Activated T-helper 1 cell treated with anti-CD3 and anti-CD28 coated beads, Interleukin-12 subunit alpha, Interleukin-12 subunit beta, Interleukin-2, Interleukin-4 antibody, amounts not matched to agents 30 ng/mL and 10 ng/mL and 1 ng/mL, durations not matched to agents 14 hours and 24 hours and 36 hours (primary cell): ENCODE results near the gene RFC2. TPM values are rescaled to one million over a fixed set of nuclear protein-coding genes. Genes with fewer than 3 reads are reported as not detected.
A peak's percentile ranks its signal among the peaks of the same experiment; 100 is the strongest.
"Not testable (repeated sequence)": the region's sequence is repeated elsewhere in the genome, so short reads cannot be mapped to it uniquely, and the experiment has no call there.

ENCODE experiments used
- DNase-seq: peaks from one replicate; pipeline ENCODE4 v3.0.0; 2021; ENCODE audit warnings: low spot score
- H3K27ac Mint-ChIP-seq: one replicate; pipeline ENCODE4 v1.8.0; 2021; ENCODE audit warnings: mild to moderate bottlenecking, mixed read lengths
- H3K27me3 Mint-ChIP-seq: one replicate; pipeline ENCODE4 v1.8.0; 2022; ENCODE audit warnings: mild to moderate bottlenecking, moderate library complexity, mixed read lengths; ENCODE audit not compliant: insufficient read depth
- H3K36me3 Mint-ChIP-seq: one replicate; pipeline ENCODE4 v1.8.0; 2021; ENCODE audit warnings: low read depth, mixed read lengths
- H3K4me1 Mint-ChIP-seq: one replicate; pipeline ENCODE4 v1.8.0; 2021; ENCODE audit warnings: low read depth, mixed read lengths
- H3K4me3 Mint-ChIP-seq: one replicate; pipeline ENCODE4 v1.8.0; 2021; ENCODE audit warnings: mild to moderate bottlenecking, moderate library complexity, mixed read lengths
- H3K9me3 Mint-ChIP-seq: one replicate; pipeline ENCODE4 v1.8.0; 2021; ENCODE audit warnings: mixed read lengths
- intact Hi-C: fragments of 100-400 bp; cut with micrococcal nuclease; formaldehyde crosslinking; loops from one replicate; pipeline ENCODE4 v1.15.1; 2024
- total RNA-seq: library from RNA; stranded (reverse); gene quantifications from 2 replicates; pipeline ENCODE4 v1.2.3, GENCODE V29; 2022

The RFC2 gene
- total RNA-seq, 1 donor from 2014 or later = 89.1 TPM

GRCh38 chr7:74272305-74273038, 18.3 kb upstream of the RFC2 start:
- H3K4me1 Mint-ChIP-seq = peaks cover 12% of the 10 kb centered on the region
- no peak overlapping the region for H3K4me3 Mint-ChIP-seq
- H3K36me3 Mint-ChIP-seq = no peaks in the 10 kb centered on the region
- no peak for DNase-seq
- intact Hi-C loops = no loop called here
- H3K27me3 Mint-ChIP-seq = peaks cover 15% of the 10 kb centered on the region
- H3K27ac Mint-ChIP-seq = peak overlapping the region; percentile 63
- no peaks in the 10 kb centered on the region for H3K9me3 Mint-ChIP-seq

DNA sequence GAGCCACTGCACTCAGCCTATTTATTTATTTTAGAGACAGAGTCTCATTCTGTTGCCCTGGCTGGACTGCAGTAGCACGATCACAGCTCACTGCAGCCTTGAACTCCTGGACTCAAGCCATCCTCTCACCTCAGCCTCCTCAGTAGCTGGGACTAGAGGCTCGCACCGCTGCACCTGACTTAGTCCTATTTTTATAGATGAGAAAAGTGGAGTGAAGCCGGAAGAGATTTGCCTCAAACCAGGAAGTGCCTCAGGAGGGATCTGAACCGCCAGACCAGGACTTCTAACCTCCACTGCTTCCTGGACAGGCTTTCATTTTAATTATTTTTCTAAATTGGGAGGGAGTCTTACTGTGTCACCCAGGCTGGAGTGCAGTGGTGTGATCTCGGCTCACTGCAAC, 17.5 kb upstream of the RFC2 start:
- Mint-ChIP-seq H3K9me3 (no peaks in the 10 kb centered on the region), H3K4me1 (peaks cover 12% of the 10 kb centered on the region), H3K27me3 (peaks cover 15% of the 10 kb centered on the region), H3K36me3 (no peaks in the 10 kb centered on the region), H3K4me3 (peak overlapping the region; percentile 55), H3K27ac (no peak overlapping the region)
- DNase-seq = no peak
- intact Hi-C loops = no loop called here

DNA sequence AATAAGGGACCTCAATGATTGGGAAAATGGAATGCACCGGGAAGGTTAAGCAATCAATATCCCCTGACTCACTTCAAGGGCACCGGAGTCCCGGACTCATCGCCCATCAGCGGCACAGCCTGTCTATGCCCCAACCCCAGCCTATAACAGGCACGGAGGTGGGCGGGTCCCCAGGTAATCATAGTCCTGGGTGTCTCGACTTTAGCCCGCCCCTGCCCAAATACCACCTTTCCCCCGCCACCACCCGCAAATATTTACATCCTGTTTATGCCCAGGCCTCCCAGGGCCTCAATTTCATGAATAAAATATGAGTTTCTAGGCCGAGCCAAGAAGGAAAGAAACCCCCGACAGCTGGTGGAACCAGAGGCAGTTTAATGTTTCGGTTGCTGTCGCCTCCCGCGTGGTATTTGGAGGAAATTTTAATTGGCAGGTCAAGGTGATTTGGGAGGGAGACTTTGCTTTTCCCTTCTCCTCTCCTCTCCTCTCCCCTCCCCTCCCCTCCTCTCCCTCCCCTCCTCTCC, 15.6 kb upstream of the RFC2 start:
- H3K4me3 Mint-ChIP-seq = peak overlapping the region; percentile 79
- H3K9me3 Mint-ChIP-seq = no peaks in the 10 kb centered on the region
- peaks cover 19% of the 10 kb centered on the region for H3K27me3 Mint-ChIP-seq
- H3K36me3 Mint-ChIP-seq = no peaks in the 10 kb centered on the region
- peaks cover 12% of the 10 kb centered on the region for H3K4me1 Mint-ChIP-seq
- no peak overlapping the region for H3K27ac Mint-ChIP-seq
- intact Hi-C loops = loop anchor here (1.0 kb wide), 2 partner anchors 16 to 18 kb away; partner anchors contain the start of gene RFC2
- DNase-seq = peak; percentile 42

DNA sequence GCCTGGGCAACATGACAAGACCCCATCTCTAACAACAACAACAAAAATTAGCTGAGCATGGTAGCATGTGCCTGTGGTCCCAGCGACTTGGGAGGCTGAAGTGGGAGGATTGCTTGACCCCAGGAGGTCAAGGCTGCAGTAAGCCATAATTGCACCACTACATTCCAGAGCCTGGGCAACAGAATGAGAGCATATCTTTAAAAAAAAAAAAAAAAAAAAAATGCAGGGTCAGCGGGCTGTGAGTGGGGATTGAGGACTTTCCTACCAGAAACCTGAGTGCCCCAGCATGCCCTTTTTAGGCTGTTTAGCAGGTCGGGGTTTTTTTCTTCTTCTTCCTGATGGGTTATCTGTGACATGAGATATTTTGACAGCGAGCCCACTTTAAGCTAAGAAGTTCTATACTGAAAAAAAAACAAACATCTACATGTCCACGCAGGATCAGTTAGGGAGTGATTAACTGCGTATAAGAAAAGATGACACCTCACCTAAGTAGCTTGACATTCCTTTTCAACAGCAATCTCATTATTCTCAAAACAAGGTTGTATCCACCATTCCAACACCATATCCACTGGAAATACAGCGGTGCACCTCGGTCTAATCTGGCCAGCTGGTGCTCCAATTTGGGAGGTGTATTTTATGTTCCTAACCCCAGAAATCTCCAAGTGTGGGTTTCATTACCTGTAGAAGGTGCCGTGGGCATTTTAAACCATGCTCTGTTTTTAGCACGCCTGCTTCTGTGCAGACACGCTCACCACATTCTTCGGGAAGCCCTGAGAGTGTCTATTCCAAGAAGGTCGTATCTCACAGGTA, 13.8 kb upstream of the RFC2 start:
- H3K9me3 Mint-ChIP-seq = no peaks in the 10 kb centered on the region
- no peak overlapping the region for H3K4me3 Mint-ChIP-seq
- H3K36me3 Mint-ChIP-seq = no peaks in the 10 kb centered on the region
- DNase-seq = no peak
- H3K27me3 Mint-ChIP-seq = peaks cover 20% of the 10 kb centered on the region
- intact Hi-C loops = no loop called here
- peaks cover 12% of the 10 kb centered on the region for H3K4me1 Mint-ChIP-seq
- H3K27ac Mint-ChIP-seq = no peak overlapping the region

DNA sequence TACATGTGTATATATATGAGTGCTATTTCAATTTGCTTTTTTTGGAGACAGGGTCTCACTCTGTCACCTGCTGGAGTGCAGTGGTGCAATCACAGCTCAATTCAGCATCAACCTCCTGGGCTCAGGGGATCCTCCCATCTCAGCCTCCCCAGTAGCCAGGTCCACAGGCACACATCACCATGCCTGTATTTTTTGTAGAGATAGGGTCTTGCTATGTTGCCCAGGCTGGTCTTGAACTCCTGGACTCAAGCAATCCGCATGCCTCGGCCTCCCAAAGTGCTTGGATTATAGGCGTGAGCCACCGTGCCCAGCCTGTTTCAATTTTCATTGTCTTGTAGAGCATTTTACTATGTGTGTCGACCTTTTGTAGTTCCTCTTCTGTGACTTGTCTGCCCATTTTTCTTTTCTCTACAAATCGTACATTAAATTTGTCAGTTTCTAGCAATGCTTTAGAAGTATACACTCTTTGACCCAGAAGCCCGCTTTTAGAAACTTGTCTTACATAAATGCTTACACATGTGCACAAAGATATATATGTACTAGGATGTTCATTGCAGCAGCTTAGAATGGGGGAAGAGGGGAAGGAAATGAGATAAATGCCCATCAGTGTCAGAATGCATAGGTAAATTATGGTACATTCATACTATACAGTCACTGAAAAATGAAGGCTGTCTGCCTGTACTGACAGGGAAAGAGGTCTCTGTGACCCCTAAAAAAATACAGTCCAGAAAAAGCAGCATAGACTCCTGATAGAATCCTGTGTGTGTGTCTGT, 12.2 kb upstream of the RFC2 start:
- DNase-seq = no peak
- peaks cover 18% of the 10 kb centered on the region for H3K27me3 Mint-ChIP-seq
- no peak overlapping the region for H3K27ac Mint-ChIP-seq
- no peaks in the 10 kb centered on the region for H3K4me1 Mint-ChIP-seq
- no peak overlapping the region for H3K4me3 Mint-ChIP-seq
- no peaks in the 10 kb centered on the region for H3K36me3 Mint-ChIP-seq
- intact Hi-C loops = no loop called here
- no peaks in the 10 kb centered on the region for H3K9me3 Mint-ChIP-seq

- H3K27me3 Mint-ChIP-seq = peaks cover 12% of the 10 kb centered on the region
- intact Hi-C loops = no loop called here
Observed at GRCh38 chr7:74263399-74264120, 9.4 kb upstream of the RFC2 start.

DNA sequence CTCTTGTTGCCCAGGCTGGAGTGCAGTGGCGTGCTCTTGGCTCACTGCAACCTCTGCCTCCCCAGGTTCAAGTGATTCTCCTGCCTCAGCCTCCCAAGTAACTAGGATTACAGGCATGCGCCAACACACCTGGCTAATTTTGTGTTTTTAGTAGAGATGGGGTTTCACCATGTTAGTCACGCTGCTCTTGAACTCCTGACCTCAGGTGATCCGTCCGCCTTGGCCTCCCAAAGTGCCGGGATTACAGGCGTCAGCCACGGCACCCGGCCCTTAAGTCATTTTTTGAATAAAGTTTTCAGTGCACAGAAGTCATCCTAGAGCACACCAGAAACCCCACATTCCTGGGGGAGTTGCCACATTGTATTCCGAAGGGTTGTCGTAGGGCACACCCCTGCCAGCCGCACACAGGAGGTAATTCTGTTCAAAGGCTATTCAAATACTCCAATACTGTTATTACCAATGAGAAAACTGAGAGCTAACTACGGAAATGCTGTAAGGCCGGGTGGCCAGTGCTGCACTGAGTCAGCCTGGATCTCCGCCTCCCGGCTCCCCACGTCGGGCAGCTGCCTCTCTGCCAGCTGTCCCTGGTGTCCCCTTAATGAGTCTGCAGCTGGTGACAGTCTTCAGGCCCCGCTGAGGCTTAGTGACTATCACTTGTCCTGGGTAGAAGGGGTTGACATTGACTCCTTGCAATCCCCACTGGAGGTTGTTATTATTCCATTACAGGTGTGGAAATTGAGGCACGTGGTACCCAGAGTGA, 8.6 kb upstream of the RFC2 start:
- no peak for DNase-seq
- intact Hi-C loops = no loop called here
- H3K36me3 Mint-ChIP-seq = no peaks in the 10 kb centered on the region
- no peak overlapping the region for H3K27ac Mint-ChIP-seq
- peaks cover 8% of the 10 kb centered on the region for H3K27me3 Mint-ChIP-seq
- H3K4me1 Mint-ChIP-seq = no peaks in the 10 kb centered on the region
- no peaks in the 10 kb centered on the region for H3K9me3 Mint-ChIP-seq
- no peak overlapping the region for H3K4me3 Mint-ChIP-seq

More at GRCh38 chr7:74263399-74264120, 9.4 kb upstream of the RFC2 start:
- H3K4me1 Mint-ChIP-seq = no peaks in the 10 kb centered on the region
- H3K9me3 Mint-ChIP-seq = no peaks in the 10 kb centered on the region
- DNase-seq = no peak
- H3K4me3 Mint-ChIP-seq = no peak overlapping the region
- no peak overlapping the region for H3K27ac Mint-ChIP-seq
- H3K36me3 Mint-ChIP-seq = no peaks in the 10 kb centered on the region

GRCh38 chr7:74258639-74259038, 4.4 kb upstream of the RFC2 start:
- DNase-seq = no peak
- intact Hi-C loops = loop anchor here (5.0 kb wide), 1 partner anchor 144 kb away; no protein-coding TSS in a partner anchor
- H3K9me3 Mint-ChIP-seq = no peaks in the 10 kb centered on the region
- peaks cover 1% of the 10 kb centered on the region for H3K36me3 Mint-ChIP-seq
- H3K27ac Mint-ChIP-seq = no peak overlapping the region
- H3K27me3 Mint-ChIP-seq = peaks cover 1% of the 10 kb centered on the region
- peaks cover 10% of the 10 kb centered on the region for H3K4me1 Mint-ChIP-seq
- H3K4me3 Mint-ChIP-seq = no peak overlapping the region

GRCh38 chr7:74256491-74257408, 2.6 kb upstream of the RFC2 start:
- Mint-ChIP-seq H3K27ac (no peak overlapping the region), H3K36me3 (peaks cover 5% of the 10 kb centered on the region), H3K9me3 (no peaks in the 10 kb centered on the region), H3K4me3 (peak overlapping the region; percentile 95), H3K27me3 (no peaks in the 10 kb centered on the region), H3K4me1 (peaks cover 15% of the 10 kb centered on the region)
- intact Hi-C loops = loop anchor here (5.0 kb wide), 1 partner anchor 146 kb away; no protein-coding TSS in a partner anchor
- no peak for DNase-seq

DNA sequence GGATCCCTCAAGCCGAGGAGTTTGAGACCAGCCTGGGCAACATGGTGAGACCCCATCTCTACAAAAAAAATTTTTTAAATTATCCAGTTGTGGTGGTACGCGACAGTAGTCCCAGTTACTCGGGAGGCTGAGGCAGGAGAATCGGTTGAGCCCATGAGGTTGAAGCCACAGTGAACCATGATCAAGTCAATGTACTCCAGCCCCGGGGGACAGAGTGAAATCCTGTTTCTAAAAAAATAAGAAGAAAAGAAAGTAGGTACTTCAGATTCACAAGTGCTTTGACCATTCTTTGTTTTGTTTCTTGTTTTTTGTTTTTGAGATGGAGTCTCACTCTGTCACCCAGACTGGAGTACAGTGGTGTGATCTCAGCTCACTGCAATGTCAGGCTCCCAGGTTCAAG, 1.3 kb upstream of the RFC2 start:
- not testable (repeated sequence) for DNase-seq, H3K9me3 Mint-ChIP-seq, H3K27ac Mint-ChIP-seq, H3K27me3 Mint-ChIP-seq
- H3K4me3 Mint-ChIP-seq = peak overlapping the region; percentile 95
- peaks cover 18% of the 10 kb centered on the region for H3K4me1 Mint-ChIP-seq
- intact Hi-C loops = loop anchor here (2.0 to 5.0 kb wide), 3 partner anchors 147 to 401 kb away; partner anchors contain the start of gene GTF2I
- peaks cover 14% of the 10 kb centered on the region for H3K36me3 Mint-ChIP-seq
